HFFc6 (cell line): ENCODE results near the gene CLK3. TPM values are rescaled to one million over a fixed set of nuclear protein-coding genes. Genes with fewer than 3 reads are reported as not detected.

Source experiments
- DNase-seq: peaks from one replicate; pipeline ENCODE4 v3.0.0-alpha.2; 2018
- H3K27ac Mint-ChIP-seq: 2 replicates; pipeline ENCODE4 v1.8.0; 2020; ENCODE audit warnings: mild to moderate bottlenecking, mixed read lengths
- H3K27me3 Mint-ChIP-seq: 2 replicates; pipeline ENCODE4 v1.8.0; 2021; ENCODE audit warnings: mild to moderate bottlenecking, moderate library complexity, mixed read lengths; ENCODE audit not compliant: insufficient read depth
- H3K36me3 Mint-ChIP-seq: 2 replicates; pipeline ENCODE4 v1.8.0; 2021; ENCODE audit warnings: low read depth, mixed read lengths
- H3K4me1 Mint-ChIP-seq: 2 replicates; pipeline ENCODE4 v1.8.0; 2020; ENCODE audit warnings: low read depth, mixed read lengths
- H3K4me3 Mint-ChIP-seq: 2 replicates; pipeline ENCODE4 v1.8.0; 2020; ENCODE audit warnings: mild to moderate bottlenecking, moderate library complexity, mixed read lengths
- H3K9me3 Mint-ChIP-seq: 2 replicates; pipeline ENCODE4 v1.8.0; 2020; ENCODE audit warnings: mild to moderate bottlenecking, mixed read lengths
- total RNA-seq, 6 experiments: library from RNA; stranded (reverse); fragmentation: NEBNext Ultra II Directional; extraction: Animal tissue kit (Norgen Biotek cat#: 25700); gene quantifications; 2 replicates in 1 of 6; 3 replicates in 5 of 6; pipeline ENCODE4 v1.2.3, GENCODE V29; 2021
- TF ChIP-seq, protein P1 (sequence below): fragments of 200-600 bp; sonication (generic); IDR thresholded peaks from 2 replicates; pipeline ENCODE4 v1.5.0; 2021; ENCODE audit warnings: antibody characterized with exemption, mild to moderate bottlenecking

The CLK3 gene
- total RNA-seq, 6 experiments from 2014 or later: 45.4 to 53.0 (median 46.9) TPM

DNA sequence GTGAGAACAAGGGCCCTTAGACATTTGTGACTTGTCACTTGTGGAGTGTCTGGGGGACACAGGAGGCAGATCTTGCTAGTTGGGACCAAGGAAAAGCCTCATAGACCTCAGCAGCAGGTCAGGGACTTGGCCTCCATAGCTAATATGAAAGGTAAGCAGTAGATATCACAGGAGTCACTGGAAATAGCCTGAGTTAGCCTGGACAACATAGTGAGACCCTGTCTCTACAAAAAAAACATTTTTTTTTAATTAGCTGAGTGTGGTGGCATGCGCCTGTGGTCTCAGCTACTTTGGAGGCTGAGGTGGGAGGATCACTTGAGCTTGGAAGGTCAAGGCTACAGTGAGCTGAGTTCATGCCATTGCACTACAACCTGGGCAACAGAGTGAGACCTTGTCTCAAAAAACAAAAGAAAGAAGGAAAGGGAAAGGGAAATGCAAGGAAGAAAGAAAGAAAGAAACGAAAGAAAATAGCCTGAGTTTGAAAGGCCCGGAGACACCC is 37.1 kb upstream of the CLK3 start:
- no peaks in the 10 kb centered on the region for H3K9me3 Mint-ChIP-seq
- H3K4me3 Mint-ChIP-seq: no peak overlapping the region
- H3K27me3 Mint-ChIP-seq: peaks cover 2% of the 10 kb centered on the region; the same call in 1 of the 2 replicates
- no peak overlapping the region for H3K27ac Mint-ChIP-seq
- peaks cover 10% of the 10 kb centered on the region; the same call in 1 of the 2 replicates for H3K36me3 Mint-ChIP-seq
- TF ChIP-seq, protein P1, sequence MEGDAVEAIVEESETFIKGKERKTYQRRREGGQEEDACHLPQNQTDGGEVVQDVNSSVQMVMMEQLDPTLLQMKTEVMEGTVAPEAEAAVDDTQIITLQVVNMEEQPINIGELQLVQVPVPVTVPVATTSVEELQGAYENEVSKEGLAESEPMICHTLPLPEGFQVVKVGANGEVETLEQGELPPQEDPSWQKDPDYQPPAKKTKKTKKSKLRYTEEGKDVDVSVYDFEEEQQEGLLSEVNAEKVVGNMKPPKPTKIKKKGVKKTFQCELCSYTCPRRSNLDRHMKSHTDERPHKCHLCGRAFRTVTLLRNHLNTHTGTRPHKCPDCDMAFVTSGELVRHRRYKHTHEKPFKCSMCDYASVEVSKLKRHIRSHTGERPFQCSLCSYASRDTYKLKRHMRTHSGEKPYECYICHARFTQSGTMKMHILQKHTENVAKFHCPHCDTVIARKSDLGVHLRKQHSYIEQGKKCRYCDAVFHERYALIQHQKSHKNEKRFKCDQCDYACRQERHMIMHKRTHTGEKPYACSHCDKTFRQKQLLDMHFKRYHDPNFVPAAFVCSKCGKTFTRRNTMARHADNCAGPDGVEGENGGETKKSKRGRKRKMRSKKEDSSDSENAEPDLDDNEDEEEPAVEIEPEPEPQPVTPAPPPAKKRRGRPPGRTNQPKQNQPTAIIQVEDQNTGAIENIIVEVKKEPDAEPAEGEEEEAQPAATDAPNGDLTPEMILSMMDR: no peak
- peaks cover 11% of the 10 kb centered on the region for H3K4me1 Mint-ChIP-seq
- no peak for DNase-seq

DNA sequence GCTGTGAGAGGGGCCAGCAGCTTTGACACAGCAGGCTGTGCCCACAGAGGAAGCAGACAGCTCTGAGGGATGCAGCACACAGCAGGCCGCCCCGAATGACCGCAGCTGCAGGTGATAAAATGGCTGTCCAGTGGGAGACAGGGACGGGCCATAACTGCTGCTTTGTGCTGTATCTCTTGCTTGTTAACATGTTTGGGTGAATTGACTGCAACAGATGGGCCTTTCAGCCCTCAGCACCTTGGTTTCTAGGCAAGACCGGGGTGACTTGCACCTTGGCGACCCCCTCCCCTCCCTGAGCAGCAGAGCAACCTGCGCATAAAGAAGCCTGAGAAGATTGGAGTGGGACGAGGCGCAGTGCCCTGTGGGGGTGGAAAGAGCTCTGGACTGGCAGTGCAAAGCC is 36.6 kb upstream of the CLK3 start:
- no peaks in the 10 kb centered on the region; the same call in 1 of the 2 replicates for H3K27me3 Mint-ChIP-seq
- H3K9me3 Mint-ChIP-seq: no peaks in the 10 kb centered on the region
- peaks cover 7% of the 10 kb centered on the region for H3K4me1 Mint-ChIP-seq
- no peak for DNase-seq
- no peak overlapping the region for H3K4me3 Mint-ChIP-seq
- TF ChIP-seq, protein P1: no peak
- no peak overlapping the region for H3K27ac Mint-ChIP-seq
- H3K36me3 Mint-ChIP-seq: peaks cover 6% of the 10 kb centered on the region; the same call in 1 of the 2 replicates

DNA sequence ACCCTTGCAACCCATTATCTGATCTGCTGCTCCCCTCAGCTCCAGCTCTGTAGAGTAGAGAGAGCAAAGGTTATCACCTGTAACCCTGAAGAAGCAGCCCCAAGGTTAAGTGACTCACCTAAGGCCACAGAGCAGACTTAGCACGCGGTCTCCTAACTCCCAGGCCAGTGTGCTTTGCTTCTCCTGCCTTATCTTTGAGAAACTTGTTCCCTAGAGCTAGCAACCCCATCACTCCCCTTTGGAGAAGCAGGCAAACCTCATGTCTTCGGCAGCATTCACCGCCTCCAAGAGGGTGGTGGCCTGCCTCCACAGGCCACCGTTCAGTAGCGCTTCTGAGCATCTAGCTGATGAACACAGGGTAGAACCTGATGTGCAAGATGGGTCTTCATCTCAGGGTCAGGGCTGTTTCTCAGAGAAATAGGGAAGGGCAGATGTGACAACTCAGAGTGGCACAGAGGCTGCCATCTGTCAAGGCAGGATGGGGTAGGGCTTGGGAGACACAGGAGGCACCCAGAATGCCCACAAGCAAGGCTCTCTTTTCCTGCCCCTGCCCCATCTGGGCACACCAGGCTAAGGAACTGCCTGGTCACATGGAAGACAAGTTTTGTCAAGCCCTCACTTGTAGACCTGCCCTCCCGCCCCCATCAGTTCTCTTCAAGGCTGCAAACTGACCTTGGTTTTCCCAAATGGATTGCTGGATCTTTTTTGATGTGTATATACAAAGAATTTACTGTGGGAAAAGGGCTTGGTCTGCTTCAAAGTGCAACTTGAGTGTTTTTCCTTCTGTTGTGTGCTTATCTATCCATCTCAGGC is 34.9 kb upstream of the CLK3 start:
- DNase-seq: no peak
- H3K36me3 Mint-ChIP-seq: no peaks in the 10 kb centered on the region
- H3K4me1 Mint-ChIP-seq: no peaks in the 10 kb centered on the region
- TF ChIP-seq, protein P1: no peak
- H3K27ac Mint-ChIP-seq: no peak overlapping the region
- no peak overlapping the region for H3K4me3 Mint-ChIP-seq
- H3K9me3 Mint-ChIP-seq: no peaks in the 10 kb centered on the region
- H3K27me3 Mint-ChIP-seq: no peaks in the 10 kb centered on the region; the same call in 1 of the 2 replicates

DNA sequence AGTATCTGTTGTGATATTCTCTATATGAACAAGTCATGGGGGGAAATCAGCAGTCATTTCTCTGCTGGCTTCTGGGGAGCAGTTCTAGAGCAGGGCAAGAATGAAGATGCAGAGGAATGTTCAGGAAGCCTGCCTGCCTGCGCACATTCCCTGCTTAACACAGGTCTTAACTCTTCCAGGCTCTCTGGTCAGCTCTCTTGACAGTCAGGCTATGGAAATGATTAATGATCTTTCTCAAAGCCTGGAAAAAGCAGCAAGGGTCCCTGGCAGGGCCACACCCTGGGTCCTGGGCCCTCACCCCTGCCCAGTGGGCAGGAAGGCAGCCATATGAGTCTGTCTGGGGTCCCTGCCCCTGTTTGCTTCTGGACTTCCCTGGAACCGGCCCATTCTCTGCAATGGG is 31.4 kb upstream of the CLK3 start:
- Mint-ChIP-seq H3K27ac (no peak overlapping the region), H3K4me3 (no peak overlapping the region), H3K27me3 (no peaks in the 10 kb centered on the region; the same call in none of the 2 replicates), H3K36me3 (0 out of 2 replicates have a peak, but pooled peaks cover 8% of the 10 kb centered on the region), H3K9me3 (no peaks in the 10 kb centered on the region), H3K4me1 (peaks cover 9% of the 10 kb centered on the region)
- no peak for DNase-seq
- TF ChIP-seq, protein P1: no peak

DNA sequence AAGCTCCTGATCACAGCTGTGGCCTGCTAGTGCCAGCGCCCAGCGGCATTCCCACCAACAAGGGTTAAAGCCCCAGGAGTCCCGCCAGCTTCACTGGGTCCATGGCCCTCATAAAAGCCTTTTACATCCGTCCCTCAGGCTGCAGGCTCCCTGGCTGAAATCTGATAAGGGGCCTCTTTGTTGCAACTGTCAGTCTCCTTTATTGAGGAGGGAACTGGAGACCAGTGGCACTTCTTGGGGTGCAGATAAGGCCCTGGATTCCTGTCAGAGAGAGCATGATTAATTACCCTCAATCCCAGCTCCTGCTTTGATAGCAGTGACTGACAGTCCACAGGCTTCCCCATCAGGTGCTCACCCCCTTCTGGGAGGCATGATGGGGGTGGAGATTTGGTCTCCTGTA is 30.9 kb upstream of the CLK3 start:
- Mint-ChIP-seq H3K36me3 (0 out of 2 replicates have a peak, but pooled peaks cover 8% of the 10 kb centered on the region), H3K27me3 (no peaks in the 10 kb centered on the region; the same call in none of the 2 replicates), H3K4me1 (peaks cover 13% of the 10 kb centered on the region), H3K4me3 (no peak overlapping the region), H3K9me3 (no peaks in the 10 kb centered on the region), H3K27ac (no peak overlapping the region)
- no peak for DNase-seq
- TF ChIP-seq, protein P1: no peak
